ENCODE data around the gene TMEM151A.
A peak's percentile ranks its signal among the peaks of the same experiment; 100 is the strongest.

The TMEM151A gene

GRCh38 chr11:66321606-66322005 is 29.9 kb downstream of the TMEM151A start:
- H3K27ac ChIP-seq, result no peak overlapping the region
- intact Hi-C loops (cut with DNase I; ENCODE audit: low total_unique reads), result no loop called here
- peaks cover 0 to 30% (median 21%) of the 10 kb centered on the region in 4 donors for H3K4me1 ChIP-seq

GRCh38 chr11:66322732-66323427 is 31.2 kb downstream of the TMEM151A start:
- Histone ChIP-seq H3K27ac (no peak overlapping the region), H3K27me3 (peaks cover 0 to 7% of the 10 kb centered on the region in 2 donors), H3K9me3 (no peaks in the 10 kb centered on the region), H3K4me3 (no peak overlapping the region), H3K4me1 (peaks cover 0 to 24% (median 13%) of the 10 kb centered on the region in 4 donors), H3K36me3 (no peaks in the 10 kb centered on the region)
- DNase-seq, result peak; percentile 77 to 81
- TF ChIP-seq CTCF (IDR thresholded peaks at IDR 0.05), result no peak
- intact Hi-C loops (cut with DNase I; ENCODE audit: low total_unique reads), result no loop called here

More at GRCh38 chr11:66321606-66322005, 29.9 kb downstream of the TMEM151A start:
- Histone ChIP-seq H3K4me3 (no peak overlapping the region), H3K27me3 (peaks cover 0 to 19% of the 10 kb centered on the region in 2 donors), H3K36me3 (no peaks in the 10 kb centered on the region), H3K9me3 (no peaks in the 10 kb centered on the region)
- no peak for TF ChIP-seq CTCF (IDR thresholded peaks at IDR 0.05)
- DNase-seq, result no peak

- Histone ChIP-seq H3K27me3 (peaks cover 0 to 4% of the 10 kb centered on the region in 2 donors), H3K4me1 (peaks cover 0 to 24% (median 17%) of the 10 kb centered on the region in 4 donors), H3K9me3 (no peaks in the 10 kb centered on the region), H3K36me3 (no peaks in the 10 kb centered on the region), H3K27ac (no peak overlapping the region), H3K4me3 (no peak overlapping the region)
- intact Hi-C loops (cut with DNase I; ENCODE audit: low total_unique reads), result no loop called here
- DNase-seq, result no peak
- no peak for TF ChIP-seq CTCF (IDR thresholded peaks at IDR 0.05)
Measured at GRCh38 chr11:66323684-66324083, 32.0 kb downstream of the TMEM151A start.

- Histone ChIP-seq H3K27ac (no peak overlapping the region), H3K4me1 (peaks cover 0 to 27% (median 17%) of the 10 kb centered on the region in 4 donors), H3K4me3 (no peak overlapping the region), H3K36me3 (no peaks in the 10 kb centered on the region), H3K27me3 (peaks cover 0 to 4% of the 10 kb centered on the region in 2 donors), H3K9me3 (no peaks in the 10 kb centered on the region)
- intact Hi-C loops (cut with DNase I; ENCODE audit: low total_unique reads), result no loop called here
- DNase-seq, result no peak
- no peak for TF ChIP-seq CTCF (IDR thresholded peaks at IDR 0.05)
Measured at GRCh38 chr11:66324664-66325063, 33.0 kb downstream of the TMEM151A start.

DNA sequence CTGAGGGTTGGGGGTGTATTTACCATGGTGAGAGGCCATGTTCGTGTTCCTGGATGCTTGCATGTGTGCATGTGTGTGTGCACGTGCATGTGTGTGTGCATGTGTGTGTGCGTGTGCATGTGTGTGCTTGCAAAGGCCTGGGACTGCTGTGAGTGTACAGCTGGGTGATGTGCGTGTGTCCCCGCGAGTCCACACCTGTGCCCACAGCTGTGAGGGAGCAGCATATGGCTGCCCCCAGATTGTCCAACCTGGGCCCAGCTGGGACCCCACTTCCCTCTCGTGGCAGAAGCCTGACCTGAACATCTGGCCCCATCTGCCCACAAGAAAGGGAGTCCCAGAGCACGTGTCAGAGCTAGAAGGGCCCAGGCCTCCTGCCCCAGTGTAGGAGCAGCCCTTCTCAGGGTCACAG is 33.6 kb downstream of the TMEM151A start:
- Histone ChIP-seq H3K4me3 (no peak overlapping the region), H3K27ac (no peak overlapping the region), H3K4me1 (peaks cover 0 to 27% (median 17%) of the 10 kb centered on the region in 4 donors), H3K9me3 (no peaks in the 10 kb centered on the region), H3K36me3 (no peaks in the 10 kb centered on the region), H3K27me3 (peaks cover 0 to 4% of the 10 kb centered on the region in 2 donors)
- TF ChIP-seq CTCF (IDR thresholded peaks at IDR 0.05), result no peak
- no peak for DNase-seq
- intact Hi-C loops (cut with DNase I; ENCODE audit: low total_unique reads), result no loop called here

Measured in tibial artery (tissue), 4 donors.